HG03342 (cell line): ENCODE measurements around the gene OR1L6.

Experiments
- ATAC-seq: cut with Tn5 transposase; IDR thresholded peaks from one replicate; pipeline ENCODE4 v1.9.1; 2021; ENCODE audit warnings: mild to moderate bottlenecking, moderate library complexity; ENCODE audit not compliant: unreplicated experiment

The OR1L6 gene

DNA sequence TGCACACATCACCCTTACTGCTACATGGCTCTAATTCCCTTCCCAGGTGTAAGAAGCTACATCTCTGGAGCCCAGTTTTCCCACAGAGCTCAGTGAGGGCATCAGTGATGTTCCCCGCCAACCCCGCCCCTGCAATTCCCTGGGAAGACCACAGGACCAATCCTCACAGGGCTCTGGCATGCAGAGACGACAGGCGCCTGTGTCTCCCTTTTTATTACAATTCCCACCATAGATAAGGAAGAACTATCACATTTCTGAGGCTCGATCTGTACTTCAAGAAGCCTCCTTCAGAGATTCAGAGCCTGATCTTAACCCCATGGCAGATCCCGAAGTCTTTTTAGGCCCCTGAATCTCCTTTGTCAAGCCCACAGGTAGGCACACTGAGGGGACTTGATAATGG lies at the start of gene OR1L6:
OR1L6 (plus strand) TSS at position 301 of the 400 bp plus-strand sequence. CDS start 7,545 bp downstream, outside the sequence.
- ATAC-seq = no peak

- ATAC-seq = no peak
Measured at GRCh38 chr9:122695696-122696095, 46.4 kb upstream of the OR1L6 start.

DNA sequence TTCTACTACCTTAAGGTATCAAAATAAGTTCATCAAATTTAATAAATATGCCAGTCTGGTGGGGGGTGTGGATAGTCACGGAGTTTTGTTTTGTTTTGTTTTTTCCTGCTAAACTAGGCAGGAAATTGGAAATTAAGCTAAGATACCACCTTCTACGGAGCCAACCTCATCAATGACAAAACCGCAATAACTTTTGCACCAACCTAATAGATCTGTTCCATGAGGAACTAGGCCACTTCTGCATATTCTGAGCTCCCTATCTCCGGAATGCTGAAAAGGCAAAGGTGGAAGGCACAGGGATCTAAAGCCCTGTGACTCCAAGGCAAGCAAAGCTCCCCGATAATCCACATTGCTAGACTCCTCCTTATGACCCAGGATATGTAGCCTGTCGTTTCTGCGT lies 24.1 kb upstream of the OR1L6 start:
- no peak for ATAC-seq

DNA sequence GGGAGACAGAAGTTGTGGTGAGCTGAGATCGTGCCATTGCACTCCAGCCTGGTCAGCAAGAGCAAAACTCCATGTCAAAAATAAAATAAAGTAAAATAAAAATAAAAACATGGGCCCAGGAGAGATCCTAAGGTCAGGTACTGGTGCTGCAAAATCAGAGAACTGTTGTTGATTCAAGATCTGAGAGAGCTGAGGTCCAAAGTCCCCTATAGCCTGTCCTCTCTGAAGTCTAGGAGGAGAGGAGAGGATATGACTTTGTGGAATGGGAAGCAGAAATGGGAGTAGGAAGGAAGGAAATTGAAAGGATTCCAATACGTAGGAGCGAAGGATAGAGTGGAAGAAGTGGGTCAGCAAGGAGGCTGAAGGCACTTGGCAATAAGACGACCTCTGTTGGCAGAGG lies 22.9 kb upstream of the OR1L6 start:
- no peak for ATAC-seq

- ATAC-seq = no peak
Measured at GRCh38 chr9:122723690-122724089, 18.4 kb upstream of the OR1L6 start, which contains the start of gene OR1L4. Gene OR1L4 (plus strand): TSS chr9:122723990. CDS start chr9:122723990, 0 bp downstream.

- no peak for ATAC-seq
Measured at GRCh38 chr9:122754825-122755224, 12.7 kb downstream of the OR1L6 start.

DNA sequence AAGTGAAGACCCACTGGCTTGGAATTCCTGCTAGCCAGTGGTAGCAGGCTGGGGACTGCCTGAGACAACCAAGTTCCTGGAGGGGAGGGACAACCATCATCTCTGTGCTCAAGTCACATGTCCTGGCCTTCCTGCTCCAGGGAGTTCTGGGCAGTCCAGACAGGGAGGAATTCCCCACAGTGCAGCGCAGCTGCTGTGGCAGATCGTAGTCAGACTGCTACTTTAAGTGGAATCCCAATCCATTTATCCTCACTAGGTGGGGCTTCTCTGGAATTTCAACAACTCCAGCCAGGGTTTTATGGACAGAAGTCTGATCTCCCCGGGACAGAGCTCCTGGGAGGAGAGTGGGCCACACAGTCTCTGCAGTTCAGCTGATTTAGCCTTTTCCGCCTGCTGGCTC lies 25.7 kb downstream of the OR1L6 start:
- no peak for ATAC-seq

GRCh38 chr9:122777052-122777451 lies 34.9 kb downstream of the OR1L6 start:
- ATAC-seq = no peak

GRCh38 chr9:122777935-122778627 lies 36.0 kb downstream of the OR1L6 start:
- ATAC-seq = no peak

- no peak for ATAC-seq
Measured at GRCh38 chr9:122779181-122779580, 37.1 kb downstream of the OR1L6 start.

DNA sequence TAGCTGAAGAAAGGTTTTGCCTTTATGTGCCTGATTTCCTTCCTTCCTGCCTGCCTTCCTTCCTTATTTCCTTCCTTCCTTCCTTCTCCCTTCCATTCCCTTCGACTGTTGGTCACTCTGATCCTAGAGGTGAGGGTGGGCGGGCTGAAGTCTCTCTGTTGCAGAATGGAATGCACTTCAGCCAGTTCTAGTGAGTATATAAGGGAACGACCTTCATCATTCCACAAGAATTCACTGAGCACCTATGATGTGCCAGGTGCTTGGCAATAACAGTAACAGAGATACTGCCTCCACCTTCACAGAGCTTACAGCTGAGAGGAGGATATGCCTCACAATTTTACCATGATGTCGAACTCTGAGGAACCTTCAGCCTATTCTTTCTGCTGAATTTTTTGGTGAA lies 37.9 kb downstream of the OR1L6 start:
- ATAC-seq = no peak

DNA sequence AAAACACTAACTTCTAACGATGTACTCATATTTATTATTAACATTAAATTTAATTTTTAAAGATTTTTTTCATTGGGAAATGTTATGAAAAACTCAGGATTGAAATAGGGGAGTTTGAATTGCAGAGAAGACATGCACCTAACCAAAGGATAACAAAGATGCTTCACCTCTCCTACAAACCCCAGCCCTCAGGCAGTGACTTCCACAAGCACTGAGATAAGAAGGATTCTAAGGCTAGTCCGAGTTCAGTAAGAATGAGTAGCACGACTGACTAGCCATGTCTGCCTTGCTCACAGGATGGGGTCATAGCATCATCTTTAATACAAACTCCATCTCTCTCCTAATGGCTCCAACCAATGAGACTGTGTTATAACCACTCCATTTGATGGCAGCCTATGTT lies 39.6 kb downstream of the OR1L6 start:
- ATAC-seq = no peak

DNA sequence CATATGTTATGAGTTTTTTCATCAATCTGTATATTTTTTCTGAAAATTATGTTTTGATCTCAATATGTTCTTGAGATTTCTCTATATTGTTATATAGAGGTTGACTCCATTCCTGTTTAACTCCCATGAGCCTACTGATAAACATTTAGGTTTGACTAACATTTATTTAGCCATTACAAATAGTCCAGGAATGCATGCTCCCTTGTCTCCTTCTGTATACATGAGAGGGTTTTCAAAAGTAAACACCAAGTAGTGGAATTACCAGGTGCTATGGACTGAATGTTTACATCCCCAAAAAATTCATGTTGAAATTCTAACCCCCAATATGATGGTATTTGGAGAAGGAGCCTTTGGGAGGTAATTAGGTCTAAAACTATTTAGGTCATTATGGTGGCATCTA lies 43.2 kb downstream of the OR1L6 start:
- no peak for ATAC-seq

- no peak for ATAC-seq
Measured at GRCh38 chr9:122786338-122786737, 44.2 kb downstream of the OR1L6 start.

- ATAC-seq = no peak
Measured at GRCh38 chr9:122788831-122789230, 46.7 kb downstream of the OR1L6 start, which contains the start of gene OR5C1. Gene OR5C1 (plus strand): TSS chr9:122788933. CDS start chr9:122788933, 0 bp downstream.

DNA sequence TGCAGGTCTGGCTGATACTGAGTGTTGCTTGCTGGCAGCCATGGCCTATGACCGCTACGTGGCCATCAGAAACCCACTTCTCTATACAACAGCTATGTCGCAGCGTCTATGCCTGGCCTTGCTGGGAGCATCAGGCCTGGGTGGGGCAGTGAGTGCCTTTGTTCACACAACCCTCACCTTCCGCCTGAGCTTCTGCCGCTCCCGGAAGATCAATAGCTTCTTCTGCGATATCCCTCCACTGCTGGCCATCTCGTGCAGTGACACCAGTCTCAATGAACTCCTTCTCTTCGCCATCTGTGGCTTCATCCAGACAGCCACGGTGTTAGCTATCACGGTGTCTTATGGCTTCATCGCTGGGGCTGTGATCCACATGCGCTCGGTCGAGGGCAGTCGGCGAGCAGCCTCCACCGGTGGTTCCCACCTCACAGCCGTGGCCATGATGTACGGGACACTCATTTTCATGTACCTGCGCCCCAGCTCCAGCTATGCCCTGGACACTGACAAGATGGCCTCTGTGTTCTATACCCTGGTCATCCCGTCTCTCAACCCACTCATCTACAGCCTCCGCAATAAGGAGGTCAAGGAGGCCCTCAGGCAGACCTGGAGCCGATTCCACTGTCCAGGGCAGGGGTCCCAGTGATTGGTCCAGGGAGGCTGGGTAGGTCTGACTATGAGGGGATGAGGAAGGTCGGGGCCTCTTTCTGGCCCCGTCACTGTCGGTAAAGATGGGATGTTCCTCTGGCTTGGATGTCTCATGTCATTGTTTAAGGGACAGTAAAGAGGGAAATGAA lies 47.3 kb downstream of the OR1L6 start:
- no peak for ATAC-seq

GRCh38 chr9:122791872-122792669 lies 50.0 kb downstream of the OR1L6 start:
- no peak for ATAC-seq

DNA sequence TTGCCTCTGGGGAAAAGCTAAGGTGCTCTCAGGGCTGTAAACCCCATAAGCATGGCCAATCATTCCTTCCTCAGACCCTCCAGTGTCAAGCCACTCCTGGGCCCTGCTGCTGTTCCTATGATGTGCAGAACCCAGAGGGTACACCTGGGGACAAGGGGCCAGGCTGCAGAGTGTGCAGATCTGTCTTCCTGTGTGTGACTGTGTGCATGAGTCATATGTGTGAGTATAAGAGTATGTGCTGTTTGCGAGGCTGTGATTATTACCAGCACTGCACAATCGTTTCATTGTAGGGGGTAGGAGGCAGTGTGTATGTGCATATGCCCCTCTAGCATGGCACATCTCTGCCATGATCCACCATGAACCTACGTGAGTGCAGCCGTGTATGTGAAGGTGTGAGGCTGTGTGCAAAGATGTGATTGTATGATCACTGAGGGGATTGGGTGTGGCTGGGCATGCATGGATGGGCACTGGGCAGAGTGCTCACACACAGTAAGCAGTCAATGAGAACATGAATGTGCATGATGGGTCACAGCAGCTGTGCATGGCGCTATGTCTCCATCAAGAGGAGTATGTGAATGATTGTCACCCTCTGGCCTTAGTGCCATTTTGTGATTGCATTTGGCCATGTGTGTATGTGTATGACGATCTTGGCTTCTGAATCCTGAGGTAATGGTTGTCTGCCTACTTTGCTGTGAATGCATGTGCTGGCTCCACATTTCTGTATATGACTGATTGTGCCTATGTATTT lies 55.4 kb downstream of the OR1L6 start:
- no peak for ATAC-seq
